GM13977 (cell line): ENCODE data around the gene IMPG2.

ENCODE experiments used
- DNase-seq: peaks from one replicate; pipeline ENCODE4 v3.0.0; 2012; ENCODE audit warnings: low spot score
- in situ Hi-C: fragments of 300-500 bp; cut with MboI; formaldehyde crosslinking; loops from one replicate; pipeline ENCODE4 v1.12.0; 2022; ENCODE audit warnings: low sequenced_read_pairs, low pct_unique_long_range_greater_than_20kb, mixed read lengths, inconsistent platforms; ENCODE audit not compliant: unreplicated experiment
- TF ChIP-seq, protein P1 (sequence below): IDR thresholded peaks from 2 replicates; pipeline ENCODE4 v1.5.1; 2012; ENCODE audit warnings: mild to moderate bottlenecking, control low read depth; ENCODE audit not compliant: insufficient read depth; ENCODE audit errors: extremely low read depth, missing control alignments

IMPG2 gene

DNA sequence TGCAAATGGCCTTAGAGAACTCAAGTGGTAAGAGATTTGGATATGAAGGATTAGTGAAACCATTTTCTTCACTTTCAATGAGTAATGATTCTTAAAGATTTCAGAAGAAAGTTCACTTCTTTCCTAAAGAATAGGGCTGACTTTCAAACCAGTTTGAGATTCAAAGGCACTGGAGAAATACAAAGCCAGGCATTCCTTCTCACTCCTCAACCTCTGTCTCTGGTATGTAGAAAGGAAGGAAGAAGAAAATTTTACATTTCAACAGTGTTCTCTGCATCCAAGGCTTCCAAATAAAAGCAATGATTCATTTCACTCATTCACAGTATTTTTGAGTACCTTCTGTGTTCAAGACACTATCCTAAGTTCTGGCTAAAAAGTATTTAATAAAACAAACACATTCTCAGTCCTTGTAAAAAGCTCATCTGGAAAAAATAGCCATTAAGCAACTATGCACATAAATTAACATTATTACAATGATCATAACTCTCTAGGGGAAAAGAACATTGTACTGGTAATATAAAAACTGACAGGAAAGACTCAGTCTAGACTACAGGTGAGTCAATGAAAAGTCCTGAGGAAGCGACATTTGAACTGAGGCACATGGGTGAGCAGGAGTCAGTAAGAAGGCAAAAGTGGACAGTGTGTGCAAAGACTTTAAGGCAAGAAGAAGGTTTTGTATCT, 79.5 kb downstream of the IMPG2 start:
- in situ Hi-C loops = no loop called here
- TF ChIP-seq, protein P1, sequence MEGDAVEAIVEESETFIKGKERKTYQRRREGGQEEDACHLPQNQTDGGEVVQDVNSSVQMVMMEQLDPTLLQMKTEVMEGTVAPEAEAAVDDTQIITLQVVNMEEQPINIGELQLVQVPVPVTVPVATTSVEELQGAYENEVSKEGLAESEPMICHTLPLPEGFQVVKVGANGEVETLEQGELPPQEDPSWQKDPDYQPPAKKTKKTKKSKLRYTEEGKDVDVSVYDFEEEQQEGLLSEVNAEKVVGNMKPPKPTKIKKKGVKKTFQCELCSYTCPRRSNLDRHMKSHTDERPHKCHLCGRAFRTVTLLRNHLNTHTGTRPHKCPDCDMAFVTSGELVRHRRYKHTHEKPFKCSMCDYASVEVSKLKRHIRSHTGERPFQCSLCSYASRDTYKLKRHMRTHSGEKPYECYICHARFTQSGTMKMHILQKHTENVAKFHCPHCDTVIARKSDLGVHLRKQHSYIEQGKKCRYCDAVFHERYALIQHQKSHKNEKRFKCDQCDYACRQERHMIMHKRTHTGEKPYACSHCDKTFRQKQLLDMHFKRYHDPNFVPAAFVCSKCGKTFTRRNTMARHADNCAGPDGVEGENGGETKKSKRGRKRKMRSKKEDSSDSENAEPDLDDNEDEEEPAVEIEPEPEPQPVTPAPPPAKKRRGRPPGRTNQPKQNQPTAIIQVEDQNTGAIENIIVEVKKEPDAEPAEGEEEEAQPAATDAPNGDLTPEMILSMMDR = no peak
- no peak for DNase-seq

DNA sequence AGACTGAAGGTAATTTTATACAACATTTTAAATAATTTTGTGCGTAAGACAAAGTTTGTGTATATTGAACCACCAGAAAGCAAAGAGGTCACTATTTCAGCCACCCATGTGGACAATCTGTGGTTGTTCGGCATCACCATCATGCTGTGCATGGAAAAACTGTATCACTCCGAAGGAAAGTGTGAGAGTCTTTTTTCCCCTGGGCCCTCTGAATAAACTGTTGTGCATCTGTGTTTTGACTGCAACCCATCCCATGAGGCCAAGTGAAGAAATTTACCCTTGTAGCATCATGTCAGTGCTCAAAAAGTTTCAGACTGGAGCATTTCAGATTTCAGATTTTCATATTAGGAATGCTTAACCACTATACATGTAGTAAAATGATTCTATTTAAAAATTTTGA, 85.3 kb downstream of the IMPG2 start:
- in situ Hi-C loops = no loop called here
- TF ChIP-seq, protein P1 = no peak
- no peak for DNase-seq

DNA sequence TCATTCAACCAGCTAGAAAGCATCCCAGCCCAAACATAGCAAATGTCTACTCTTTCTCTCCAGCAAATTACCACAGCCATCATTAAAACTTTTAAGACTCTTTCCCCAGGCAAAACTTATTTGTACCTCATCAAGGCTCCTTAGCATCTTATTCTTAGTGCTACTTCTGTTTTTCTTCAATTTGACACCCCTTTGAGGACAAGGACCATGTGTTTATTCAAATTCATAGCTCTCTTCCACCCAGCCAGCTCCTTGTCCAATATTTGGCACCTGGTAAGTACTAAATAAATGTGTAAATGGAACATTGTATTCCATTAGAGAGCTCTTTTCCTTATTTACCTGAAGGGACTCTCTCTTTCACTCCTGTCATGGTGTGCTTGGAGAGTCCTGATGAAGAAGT, 89.8 kb downstream of the IMPG2 start:
- TF ChIP-seq, protein P1 = no peak
- in situ Hi-C loops = no loop called here
- no peak for DNase-seq

DNA sequence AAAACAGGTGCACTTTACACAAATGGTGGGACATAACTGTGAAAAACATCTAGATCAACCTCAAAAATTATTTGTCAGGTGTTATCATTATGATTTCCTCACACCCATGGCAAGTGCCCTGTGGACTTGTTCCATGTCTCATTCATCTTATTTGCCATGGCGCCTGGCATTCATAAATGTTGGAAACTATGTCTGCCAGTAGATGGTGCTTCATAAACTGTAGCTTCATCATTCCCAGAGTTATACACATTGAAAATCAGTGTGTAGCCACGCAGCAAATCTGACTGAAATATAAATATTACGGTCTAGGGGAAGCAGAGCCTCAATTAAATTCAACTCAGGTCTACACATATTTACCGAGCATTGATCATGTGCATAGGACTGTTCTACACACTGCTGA, 90.7 kb downstream of the IMPG2 start:
- in situ Hi-C loops = no loop called here
- no peak for DNase-seq
- TF ChIP-seq, protein P1 = no peak

DNA sequence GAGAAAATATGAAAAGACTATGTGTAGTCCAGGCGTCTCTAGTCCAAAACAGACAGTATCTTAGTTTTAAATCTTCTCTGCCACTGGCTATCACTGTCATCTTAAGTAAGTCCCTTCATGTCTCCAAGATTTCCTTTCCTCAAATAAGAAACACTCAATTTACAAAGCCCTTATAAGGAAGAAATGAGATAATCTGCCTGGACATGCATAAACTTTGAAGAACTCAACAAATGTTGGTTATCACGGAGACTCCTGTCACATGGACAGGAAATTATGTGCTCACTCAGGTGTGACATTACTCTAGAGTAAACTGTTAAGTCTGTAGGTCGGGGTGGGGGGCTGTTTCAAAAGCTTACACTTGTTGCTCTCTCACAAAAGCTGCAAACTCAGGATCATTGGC, 91.9 kb downstream of the IMPG2 start:
- DNase-seq = no peak
- TF ChIP-seq, protein P1 = no peak
- in situ Hi-C loops = no loop called here

GRCh38 chr3:101224739-101225138, 95.6 kb downstream of the IMPG2 start:
- DNase-seq = no peak
- TF ChIP-seq, protein P1 = no peak
- in situ Hi-C loops = no loop called here
